NCI-H460 (cell line): Measurements from ENCODE around the gene GRM7. TPM values are rescaled to one million over a fixed set of nuclear protein-coding genes. Genes with fewer than 3 reads are reported as not detected.

Source experiments
- DNase-seq: peaks from one replicate; pipeline ENCODE4 v3.0.0-alpha.2; 2016; ENCODE audit warnings: low read depth; ENCODE audit errors: extremely low read depth
- total RNA-seq: library from RNA; depleted of rRNA; stranded (reverse); fragments of >200 nt; shearing (Covaris generic); gene quantifications from 2 replicates; pipeline ENCODE4 v1.2.3, GENCODE V29; 2014

GRM7 gene
- total RNA-seq, 1 experiment from 2014 or later, result not detected

DNA sequence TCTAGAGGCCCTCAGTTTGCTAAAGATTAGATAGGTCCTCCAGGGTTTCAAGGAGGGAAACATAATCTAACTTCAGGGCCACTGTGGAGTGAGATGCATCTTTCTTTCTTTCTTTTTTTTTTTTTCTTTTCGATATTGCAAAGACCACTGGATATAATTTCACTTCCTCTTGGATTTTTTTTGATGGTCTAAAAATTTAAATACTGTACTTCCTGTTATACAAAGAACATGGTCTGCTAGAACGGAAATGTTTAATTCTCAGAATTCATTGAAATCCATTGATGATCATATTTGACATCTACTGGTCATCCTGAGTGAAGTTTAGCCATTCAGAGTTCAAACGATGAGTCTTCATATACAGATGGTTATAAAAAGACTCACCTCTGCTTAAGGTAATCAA, 832.0 kb downstream of the GRM7 start:
- no peak for DNase-seq

DNA sequence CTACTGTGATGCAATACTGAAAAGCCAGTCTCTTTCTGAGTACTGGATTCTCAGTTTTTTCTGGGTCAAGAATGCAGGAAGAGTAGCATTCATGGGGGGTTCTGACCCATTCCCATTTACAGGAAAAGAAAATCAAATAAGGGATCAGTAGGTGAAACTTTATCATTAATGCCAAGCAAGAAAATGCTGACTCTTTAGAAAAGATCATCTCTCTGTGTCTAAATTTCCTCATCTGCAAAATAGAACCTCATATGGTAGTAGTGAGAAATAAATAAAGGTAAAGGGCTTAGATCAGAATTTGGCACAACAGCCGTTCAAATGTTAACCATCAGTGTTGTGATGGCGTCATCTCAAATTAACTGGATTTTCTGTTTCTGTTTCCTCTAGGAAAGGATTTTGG, 833.1 kb downstream of the GRM7 start:
- no peak for DNase-seq

DNA sequence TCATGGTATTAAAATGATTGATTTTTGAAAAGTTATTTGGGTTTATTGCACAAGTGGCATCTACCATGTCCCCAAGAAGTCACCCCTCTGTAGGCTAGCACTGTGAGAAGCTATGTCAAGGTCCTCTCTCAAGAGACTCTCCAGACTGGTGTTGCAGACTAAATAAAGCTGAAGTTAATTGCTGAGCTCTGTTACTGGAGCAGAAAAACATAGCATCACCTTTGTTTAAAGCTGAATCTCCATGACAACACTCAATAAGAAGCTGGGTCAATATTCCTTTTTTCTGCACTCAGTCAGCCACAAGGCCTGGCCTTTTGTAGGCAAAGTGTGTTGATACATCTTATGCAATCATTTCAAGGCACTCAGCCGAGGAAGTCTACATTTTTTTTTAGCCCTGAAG, 834.1 kb downstream of the GRM7 start:
- DNase-seq, result no peak

DNA sequence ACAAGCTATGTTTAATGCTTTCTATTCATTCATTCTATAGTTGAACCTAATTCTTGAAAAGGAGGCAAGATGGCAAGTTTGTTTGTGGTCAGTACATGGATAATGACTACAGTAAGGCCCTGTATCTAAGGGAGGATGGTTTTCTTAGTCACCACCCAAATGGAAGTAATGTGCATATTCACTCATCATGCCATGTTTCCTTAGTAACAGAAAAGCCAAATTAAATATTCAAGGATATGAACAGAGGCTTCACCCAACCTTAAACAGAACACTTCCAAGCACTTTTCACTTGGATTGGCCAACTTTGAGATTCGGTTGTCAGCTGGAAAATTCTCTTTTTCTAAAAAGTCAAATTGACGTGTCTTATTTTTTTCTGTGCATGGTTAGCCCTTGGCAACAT, 835.4 kb downstream of the GRM7 start:
- DNase-seq, result no peak

DNA sequence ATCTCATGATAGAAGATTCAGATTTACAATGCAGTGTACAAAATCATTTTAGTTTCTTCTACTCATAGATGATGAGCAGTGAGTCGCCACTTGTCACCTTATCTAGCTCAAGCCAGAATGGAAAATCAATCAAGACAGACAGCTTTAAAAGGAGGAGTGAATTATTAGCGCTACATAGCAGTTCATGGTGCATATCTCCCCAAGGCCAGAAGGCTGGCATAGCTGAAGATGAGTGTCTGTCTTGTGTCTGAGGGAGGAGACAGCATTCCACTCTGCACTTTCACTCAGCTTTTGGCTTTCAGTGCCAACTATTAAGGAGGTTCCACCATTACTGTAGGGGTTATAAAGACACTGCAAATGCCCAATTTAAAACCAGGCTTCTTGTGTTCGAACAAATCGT, 836.6 kb downstream of the GRM7 start:
- DNase-seq, result no peak

DNA sequence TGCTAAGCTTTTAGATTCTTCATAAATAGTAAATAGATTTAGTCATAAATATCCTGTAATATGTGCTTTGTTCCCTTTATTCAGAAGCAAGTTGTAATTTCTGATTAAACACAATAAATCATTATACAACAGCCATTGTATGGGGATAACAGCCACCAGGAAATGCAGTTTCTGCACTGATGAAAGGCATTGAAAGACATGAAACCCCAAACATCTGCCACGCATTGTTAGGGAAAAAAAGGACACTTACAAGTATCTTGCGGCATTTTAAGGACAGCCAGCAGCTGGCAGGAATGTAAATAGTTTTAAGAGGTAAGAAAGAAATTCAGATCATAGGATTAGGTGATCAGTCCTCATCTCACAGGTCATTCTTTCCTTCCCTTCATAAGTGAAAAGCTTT, 839.6 kb downstream of the GRM7 start:
- no peak for DNase-seq

DNA sequence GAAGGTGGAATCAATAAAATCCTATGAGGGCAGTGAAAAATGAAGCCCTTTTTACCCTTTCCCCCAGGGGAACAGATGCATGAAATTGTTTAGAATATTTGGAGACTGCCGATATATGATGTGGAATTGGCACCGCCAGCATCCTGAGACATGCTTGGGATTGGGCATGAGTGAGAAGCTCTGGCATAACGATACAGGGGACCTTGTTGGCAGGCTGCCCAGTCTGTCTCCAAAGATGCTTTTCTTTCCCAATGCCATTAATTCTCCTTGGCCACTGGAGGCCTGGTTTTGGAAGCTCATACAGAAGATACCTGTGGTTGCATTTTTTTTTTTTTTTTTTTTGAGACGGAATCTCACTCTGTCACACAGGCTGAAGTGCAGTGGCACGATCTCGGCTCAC, 840.1 kb downstream of the GRM7 start:
- DNase-seq, result no peak

DNA sequence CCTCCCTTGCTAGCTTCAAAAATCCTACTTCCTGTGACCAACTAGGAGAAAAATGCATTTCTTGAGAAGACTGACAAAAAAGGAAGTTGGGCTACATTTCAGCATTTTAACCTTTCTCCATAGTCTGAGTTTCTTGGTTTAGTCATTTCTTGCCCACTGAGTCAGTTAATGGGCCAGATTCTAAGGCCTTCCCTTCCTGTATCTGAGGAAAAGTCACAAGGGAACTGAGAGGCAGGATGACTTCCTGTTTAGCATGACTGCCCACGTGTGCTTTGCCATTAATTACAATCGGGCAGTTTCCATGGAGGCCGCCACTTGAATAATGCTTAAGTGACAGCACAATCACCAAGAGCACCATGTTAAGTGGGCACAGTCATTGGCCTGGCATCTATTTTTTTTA, 846.3 kb downstream of the GRM7 start:
- DNase-seq, result no peak

DNA sequence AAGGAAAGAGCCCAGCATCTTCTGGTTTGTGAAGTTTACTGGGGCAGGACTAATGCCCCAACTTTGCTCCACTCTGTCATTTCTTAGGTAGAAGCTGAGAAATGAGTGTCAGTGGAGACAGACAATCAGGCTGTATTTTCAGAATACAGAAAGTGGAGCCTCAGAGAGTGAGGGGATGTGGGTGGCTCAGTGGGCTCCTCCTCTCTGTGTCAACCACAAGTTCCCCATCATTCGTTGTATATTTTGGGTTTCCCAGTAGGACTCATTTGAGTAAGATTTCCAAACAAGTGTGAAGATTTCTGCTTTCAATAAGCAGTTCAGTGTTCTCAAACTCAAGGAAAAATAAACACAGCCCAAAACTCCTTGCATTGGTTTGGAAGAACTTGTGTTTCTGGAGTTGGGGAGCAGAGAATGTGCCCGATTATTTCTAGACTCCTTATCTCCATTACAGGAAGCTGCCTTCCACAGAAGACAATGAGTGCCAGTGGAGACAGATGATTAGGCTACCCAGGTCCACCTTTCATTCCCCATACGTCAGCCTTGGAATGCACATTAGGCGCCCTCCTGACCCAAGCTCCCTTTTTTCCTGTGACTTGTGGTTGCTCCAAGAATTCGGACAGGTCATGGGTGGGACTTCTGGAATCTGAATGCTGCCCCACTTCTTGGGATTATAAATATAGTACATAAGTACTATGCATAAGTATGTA, 848.6 kb downstream of the GRM7 start:
- DNase-seq, result no peak

DNA sequence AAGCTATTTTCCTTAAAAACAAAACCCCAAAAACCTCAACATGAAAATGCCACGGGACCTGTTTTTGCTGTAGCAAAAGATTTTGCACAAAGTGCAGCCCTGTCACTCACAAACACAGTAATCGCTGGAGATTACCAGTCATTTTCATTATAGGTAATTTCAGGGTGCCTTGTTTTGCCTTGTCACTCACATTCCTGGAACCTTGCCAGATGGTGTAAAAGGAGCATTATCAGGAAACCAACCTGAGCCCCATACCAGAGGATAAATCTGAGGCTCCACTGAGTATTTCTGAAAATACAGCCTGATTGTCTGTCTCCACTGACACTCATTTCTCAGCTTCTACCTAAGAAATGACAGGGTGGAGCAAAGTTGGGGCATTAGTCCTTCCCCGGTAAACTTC, 849.4 kb downstream of the GRM7 start:
- no peak for DNase-seq

DNA sequence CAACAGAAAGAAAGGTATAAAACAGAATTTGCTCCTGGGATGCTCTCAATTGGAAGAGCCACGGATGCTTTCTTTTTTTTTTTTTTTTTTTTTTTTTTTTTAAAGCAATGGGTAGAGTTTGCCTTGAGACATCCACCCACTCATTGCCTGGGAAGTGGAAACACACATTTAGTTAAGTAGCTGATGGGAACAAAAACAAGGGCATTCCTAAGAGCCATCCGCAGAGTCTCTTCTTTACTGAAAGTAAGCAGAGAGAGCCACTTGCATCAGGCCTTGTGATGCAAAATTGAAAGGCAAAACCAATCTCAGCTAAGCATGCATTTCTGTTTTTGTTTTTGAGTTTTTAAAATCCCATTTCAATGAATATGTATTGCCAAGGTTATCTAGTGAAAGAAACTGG, 852.8 kb downstream of the GRM7 start:
- no peak for DNase-seq

DNA sequence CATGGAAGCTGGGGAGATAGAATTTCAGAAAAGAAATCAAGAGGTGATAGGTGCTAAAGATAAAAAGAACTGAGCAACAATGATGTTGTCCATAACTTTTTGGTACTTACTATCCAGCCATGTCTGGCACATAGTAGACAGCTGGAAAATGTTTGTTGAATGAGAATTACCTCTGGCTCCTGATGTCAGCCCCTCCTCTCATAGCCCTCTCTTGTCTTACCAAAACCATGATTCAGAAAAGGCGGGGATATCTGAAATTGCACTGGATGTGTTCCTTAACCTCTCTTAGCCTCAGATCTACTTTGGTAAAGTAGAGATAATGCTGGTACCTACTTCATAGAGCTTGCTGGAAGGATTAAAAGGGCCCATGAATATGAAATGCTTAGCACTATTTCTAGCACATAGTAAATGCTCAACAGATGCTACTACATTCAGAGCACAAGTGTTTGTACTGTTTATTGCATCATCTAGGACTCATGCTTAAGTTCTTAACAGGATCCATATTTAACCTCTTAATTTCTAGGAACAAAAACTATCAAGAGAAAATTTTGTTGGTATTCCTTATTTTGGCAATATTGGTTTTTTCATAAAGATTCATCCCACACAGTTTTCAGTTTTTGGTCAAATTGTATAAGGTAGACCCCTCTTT, 859.9 kb downstream of the GRM7 start:
- no peak for DNase-seq

DNA sequence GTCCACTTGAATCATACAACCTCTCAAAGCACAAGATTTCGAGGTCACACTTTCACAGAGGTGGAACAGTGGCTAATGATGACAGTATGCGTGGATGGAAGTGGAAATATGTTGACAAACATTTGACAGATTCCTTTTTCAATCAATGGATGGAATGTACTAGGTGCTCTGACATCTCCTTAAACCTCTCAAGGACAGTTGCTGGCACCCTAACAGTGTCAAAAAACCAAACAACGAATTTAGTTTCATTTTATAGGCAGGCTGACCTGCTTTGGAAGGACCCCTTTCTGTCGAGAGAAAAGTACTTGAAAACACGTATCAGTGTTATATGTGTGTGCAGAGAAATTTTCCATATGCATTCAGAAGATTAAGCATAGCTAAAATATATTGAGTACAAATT, 861.0 kb downstream of the GRM7 start:
- no peak for DNase-seq

DNA sequence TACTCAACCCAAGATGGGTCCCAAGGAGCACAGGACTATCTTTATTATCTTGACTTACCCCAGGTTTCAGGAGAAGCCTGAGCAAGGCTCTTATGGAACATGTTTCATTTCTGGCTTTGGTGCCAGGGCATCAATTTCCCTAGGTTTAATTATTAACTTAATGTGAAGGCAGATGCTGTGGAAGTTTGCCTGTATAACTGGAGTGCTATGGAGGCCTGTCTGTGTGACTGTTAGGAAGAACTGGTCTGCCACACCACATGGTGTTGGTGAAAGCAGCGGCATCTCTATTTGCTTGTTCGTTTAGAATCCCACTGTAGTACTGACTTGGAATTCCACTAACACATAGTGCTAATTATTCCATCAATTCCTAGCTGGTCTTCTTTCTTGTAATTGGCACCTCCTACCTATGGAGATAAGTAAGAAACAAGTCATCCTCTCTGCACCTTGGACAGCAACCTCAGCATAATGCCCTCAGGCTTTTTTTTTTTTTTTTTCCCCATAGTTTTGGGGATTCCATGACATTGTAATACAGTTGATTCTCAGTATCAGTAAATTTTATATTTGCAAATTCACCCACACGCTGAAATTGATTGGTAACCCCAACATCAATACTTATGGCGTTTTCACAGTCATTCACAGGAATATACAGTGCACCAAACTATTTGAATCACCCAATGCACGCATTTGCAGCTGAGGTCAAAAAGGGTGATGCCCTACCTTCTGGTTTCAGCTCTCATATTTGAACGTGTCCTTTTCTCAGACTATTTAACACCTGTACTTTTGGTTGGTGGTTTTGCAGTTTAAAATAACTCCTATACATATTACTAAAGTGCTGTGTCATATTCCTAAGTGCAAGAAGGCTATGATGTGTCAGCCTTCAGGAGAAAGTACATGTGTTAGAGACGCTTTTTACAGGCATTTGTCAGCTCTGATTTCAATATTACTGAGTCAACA, 867.9 kb downstream of the GRM7 start:
- DNase-seq, result no peak

DNA sequence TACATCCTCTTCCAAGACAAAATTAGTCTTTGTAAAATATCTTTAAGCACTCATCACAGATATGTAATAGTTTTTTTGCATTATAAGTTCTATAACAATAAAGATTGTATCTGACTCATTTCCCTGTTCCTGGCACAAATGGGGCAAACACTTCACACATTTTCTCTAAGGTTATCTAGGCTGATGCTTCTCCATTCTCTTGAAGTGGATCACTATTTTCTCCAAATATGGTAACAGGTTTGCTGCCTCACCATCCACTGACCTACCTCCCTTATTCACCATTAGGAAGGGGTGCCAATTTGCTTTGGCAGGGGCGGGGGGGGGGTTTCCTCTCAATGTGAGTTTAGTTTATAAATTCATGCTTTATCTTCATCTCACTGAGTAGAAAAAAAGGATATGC, 873.0 kb downstream of the GRM7 start:
- DNase-seq, result no peak

DNA sequence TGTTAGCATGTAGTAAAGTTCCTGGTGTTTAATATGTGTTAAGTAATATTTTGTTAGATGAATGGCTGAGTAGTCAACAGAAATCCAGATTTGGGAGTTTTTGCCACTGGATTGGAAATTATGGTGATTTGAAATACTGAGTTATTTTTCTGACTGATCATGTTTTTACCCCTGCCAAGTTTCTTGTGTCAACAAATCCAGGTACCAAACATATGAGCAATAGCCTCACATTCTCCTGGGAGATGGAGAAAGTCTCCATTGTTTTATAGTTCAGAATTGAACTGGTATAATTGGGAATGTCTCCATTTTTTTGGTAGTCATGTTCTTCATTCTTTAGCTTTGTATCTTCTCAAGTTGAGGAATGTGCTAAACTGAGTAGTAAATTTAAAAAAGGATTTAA, 873.5 kb downstream of the GRM7 start:
- DNase-seq, result no peak

DNA sequence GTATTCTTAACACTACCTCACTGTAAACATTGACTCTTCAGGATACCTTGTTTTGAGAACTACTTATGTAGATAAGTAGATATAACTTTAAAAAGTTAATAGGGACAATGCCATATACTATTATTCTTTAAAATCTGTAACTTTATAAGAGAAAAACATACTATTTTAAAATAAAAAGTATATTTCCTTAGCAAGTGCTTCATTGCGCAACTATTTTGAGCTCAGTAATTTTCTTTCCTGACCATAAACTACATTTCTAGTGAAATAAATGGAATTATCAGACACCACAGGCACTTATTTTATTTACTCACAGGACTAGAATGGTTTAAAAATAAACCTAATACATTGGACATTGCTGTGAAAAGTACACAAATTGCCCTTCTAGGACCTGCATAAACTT, 876.3 kb downstream of the GRM7 start:
- DNase-seq, result no peak

DNA sequence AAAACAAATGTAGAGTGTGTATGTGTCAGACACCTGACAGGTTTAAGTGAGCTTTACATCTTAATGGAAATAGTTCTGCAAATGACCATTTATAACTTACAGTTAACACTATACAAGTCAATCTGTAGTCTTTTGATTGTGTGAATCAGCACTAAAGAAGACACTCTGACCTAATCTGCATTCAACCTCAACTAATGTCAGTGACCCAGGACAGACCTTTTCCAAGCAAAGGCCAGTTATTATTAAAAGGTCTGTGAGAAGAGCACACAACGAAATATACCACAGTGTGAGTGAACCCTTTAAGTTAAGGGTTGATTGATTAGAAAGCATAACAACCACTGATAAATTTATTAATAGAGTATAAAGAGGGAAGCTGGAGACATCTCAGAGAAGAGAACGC, 878.8 kb downstream of the GRM7 start:
- no peak for DNase-seq

DNA sequence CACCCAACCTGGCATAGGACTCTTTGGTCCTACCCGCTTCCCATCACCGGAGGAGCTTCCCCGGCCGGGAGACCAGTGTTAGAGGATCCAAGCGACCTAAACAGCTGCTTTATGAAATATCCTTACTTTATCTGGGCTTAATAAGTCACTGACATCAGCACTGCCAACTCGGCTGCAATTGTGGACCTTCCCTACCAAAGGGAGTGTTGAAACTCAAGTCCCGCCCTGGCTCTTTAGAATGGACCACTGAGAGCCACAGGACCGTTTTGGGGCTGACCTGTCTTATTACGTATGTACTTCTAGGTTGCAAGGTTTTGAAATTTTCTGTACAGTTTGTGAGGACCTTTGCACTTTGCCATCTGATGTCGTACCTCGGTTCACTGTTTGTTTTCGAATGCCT, 879.5 kb downstream of the GRM7 start:
- no peak for DNase-seq

DNA sequence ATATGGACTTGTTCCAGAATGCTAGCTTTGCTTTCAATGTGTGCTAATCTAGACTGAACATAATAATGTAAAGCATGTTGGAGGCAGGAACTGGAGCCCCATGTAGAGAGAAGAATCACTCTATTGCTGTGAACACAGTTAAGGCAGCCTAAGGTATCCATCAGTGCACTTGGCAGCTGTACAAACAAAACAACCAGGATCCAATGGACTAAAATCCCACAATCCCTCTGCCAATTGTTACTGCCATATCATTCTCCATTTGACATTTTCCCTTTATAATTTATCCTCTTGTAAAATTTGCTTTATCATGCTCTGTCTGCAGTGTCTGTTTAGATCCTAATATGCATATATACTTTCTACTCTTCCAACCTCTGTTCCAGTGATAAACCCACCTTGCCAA, 883.9 kb downstream of the GRM7 start:
- no peak for DNase-seq

DNA sequence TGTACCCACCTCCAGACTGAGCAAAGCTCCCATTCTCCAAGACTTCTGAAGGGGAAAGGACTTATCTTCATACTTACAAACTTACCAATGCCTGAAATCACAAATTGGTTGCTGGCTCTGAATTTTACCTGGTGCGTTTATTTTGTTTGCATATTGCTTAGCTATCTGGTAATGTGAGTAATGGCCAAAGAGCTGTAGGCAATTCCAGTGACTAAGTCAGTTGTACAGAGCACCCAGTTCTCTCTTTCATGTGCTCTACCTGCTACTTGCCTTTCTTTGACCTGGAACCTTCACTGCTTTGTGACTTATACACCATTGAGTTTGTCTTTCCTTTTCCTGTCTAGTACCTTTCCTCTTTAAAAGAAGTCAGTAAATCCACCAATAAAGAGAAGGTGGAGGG, 884.8 kb downstream of the GRM7 start:
- DNase-seq, result no peak
